T-helper 17 cell (primary cell): Measurements from ENCODE around the gene FNTB. TPM values are rescaled to one million over a fixed set of nuclear protein-coding genes. Genes with fewer than 3 reads are reported as not detected.

Source experiments
- ATAC-seq: fragments of 150-1000 bp; cut with Tn5 transposase; 2 replicates; pipeline ENCODE4 v1.10.0; 2021; ENCODE audit warnings: mild to moderate bottlenecking, moderate library complexity
- DNase-seq, 3 donors: peaks; one replicate each; pipeline versions ENCODE4 v3.0.0 to v3.0.0-alpha.2; 2020 to 2021
- H3K9me3 ChIP-seq: one replicate; pipeline ENCODE4 v1.7.0; 2013; ENCODE audit warnings: low read length, mild to moderate bottlenecking; ENCODE audit not compliant: control insufficient read depth, poor library complexity, severe bottlenecking
- H3K27ac Mint-ChIP-seq: one replicate; pipeline ENCODE4 v1.8.0; 2022; ENCODE audit warnings: mild to moderate bottlenecking, moderate library complexity, mixed read lengths
- H3K27me3 Mint-ChIP-seq: one replicate; pipeline ENCODE4 v1.8.0; 2022; ENCODE audit warnings: mixed read lengths
- H3K36me3 Mint-ChIP-seq: one replicate; pipeline ENCODE4 v1.8.0; 2022; ENCODE audit warnings: low read depth, mixed read lengths
- H3K4me1 Mint-ChIP-seq: one replicate; pipeline ENCODE4 v1.8.0; 2022; ENCODE audit warnings: mild to moderate bottlenecking, mixed read lengths
- H3K4me3 Mint-ChIP-seq: one replicate; pipeline ENCODE4 v1.8.0; 2022; ENCODE audit warnings: mild to moderate bottlenecking, moderate library complexity, mixed read lengths
- total RNA-seq, 4 donors: library from RNA in 2 of 4; stranded (reverse) in 2 of 4; gene quantifications; one replicate each; pipeline ENCODE4 v1.2.3 and lab custom pipeline; 2022 to 2026

FNTB gene
- total RNA-seq, 2 donors from 2014 or later, result 14.2 to 22.5 TPM

DNA sequence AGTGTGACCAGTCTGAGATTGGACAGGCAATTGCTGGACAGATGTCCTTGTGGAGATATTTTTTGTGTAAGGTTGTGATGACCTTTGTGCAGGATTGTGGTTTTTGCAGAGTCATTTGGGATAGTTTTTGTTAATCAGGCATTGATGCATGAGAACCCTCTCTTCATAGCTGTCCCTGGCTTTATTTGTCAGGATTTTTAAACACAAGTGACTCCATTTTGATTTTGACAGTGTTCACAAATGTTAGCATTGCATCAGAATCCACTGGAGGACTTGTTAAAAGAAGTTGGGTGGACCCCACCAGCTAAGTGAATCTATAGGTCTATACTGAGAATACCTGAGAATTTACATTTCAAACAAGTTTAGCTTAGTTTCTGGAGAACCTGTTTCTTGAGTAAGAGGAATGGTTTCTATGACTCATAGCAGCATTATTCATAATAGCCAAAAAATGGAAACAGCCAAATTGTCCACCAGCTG, 11.8 kb downstream of the FNTB start:
- Mint-ChIP-seq H3K27me3 (no peaks in the 10 kb centered on the region), H3K36me3 (peaks cover 2% of the 10 kb centered on the region), H3K4me3 (no peak overlapping the region), H3K4me1 (peaks cover 29% of the 10 kb centered on the region), H3K27ac (no peak overlapping the region)
- no peak for DNase-seq
- no peak for ATAC-seq
- no peaks in the 10 kb centered on the region for H3K9me3 ChIP-seq

DNA sequence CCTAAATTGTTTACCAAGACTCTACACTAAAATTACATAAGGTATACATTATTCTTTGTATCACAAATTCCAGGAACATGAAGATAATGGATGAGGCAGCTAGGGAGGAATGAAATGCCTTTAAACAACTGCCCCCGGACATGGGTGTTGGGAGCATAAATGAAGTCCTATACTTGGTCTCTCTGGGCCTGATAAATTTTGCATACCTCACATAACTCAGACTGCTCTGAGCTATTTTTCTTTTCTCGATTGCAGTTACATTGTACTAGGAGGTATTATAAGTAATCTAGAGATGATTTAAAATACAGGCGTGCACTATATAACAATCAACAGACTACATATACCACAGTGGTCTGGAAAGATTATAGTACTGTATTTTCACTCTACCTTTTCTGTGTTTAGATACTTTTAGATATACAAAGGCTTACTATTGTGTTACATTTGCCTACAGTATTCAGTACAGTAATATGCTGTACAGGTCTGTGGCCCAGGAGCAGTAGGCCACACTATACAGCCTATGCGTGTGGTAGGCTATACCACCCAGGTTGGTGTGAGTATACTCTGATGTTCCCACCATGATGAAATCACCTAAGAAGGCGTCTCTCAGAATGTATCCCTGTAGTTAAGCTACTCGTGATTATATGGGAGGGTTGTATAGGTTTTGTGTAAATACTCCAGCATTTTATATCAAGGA, 14.3 kb downstream of the FNTB start:
- H3K9me3 ChIP-seq, result no peaks in the 10 kb centered on the region
- no peak overlapping the region for H3K27ac Mint-ChIP-seq
- peaks cover 6% of the 10 kb centered on the region for H3K36me3 Mint-ChIP-seq
- ATAC-seq (no peak), DNase-seq (no peak)
- no peak overlapping the region for H3K4me3 Mint-ChIP-seq
- no peaks in the 10 kb centered on the region for H3K27me3 Mint-ChIP-seq
- H3K4me1 Mint-ChIP-seq, result peaks cover 31% of the 10 kb centered on the region

DNA sequence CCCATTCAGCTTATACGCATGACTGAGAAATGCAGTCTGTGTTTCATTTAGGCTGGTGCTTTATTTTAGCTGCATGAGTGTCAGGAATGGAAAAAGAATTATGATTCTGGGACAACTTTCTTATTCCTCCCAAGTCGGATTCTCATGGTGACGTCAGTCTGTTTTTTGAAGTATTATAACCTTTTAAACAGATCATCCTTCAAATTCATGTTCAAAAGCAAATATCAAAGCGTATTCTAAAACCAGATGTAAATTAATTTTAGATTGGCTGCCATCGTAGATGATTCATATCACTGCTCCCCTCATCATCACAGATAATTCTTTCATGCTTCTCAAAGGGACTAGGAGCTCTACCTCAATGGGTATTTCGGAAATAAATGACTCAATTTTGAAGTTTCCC, 15.0 kb downstream of the FNTB start:
- peaks cover 6% of the 10 kb centered on the region for H3K36me3 Mint-ChIP-seq
- no peak overlapping the region for H3K4me3 Mint-ChIP-seq
- no peaks in the 10 kb centered on the region for H3K27me3 Mint-ChIP-seq
- DNase-seq (no peak), ATAC-seq (no peak)
- no peak overlapping the region for H3K27ac Mint-ChIP-seq
- H3K4me1 Mint-ChIP-seq, result peaks cover 31% of the 10 kb centered on the region
- H3K9me3 ChIP-seq, result no peaks in the 10 kb centered on the region

DNA sequence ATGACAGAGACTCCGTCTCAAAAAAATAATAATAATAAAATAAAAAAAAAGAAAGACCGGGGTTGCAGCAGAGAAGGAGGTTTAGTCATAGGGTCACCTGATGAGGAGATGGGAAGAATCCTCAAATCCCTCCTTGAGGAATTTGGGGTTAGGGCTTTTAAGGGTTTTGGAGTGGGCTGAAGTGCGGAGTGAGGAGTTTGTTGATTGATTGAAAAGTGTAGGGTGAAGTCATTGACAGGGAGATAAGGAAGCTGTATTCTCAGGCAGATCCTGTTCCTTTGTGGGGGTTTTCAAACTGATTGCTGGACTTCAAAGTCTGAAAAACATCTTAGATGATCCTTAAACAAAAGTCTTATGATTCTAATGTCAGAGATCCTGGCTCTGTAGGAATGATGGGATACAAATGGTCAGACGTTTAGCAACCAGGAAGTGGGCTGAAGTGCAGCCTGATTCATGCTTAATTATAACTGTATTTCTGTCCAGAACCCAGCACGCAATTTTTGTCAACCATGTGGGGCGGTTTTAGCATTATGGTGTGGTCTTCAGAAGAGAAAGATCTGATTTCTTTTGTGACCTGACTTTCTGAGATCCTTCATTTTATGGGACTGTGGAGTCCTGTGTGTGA, 16.0 kb downstream of the FNTB start:
- no peak for DNase-seq
- ATAC-seq, result no peak
- H3K36me3 Mint-ChIP-seq, result peaks cover 6% of the 10 kb centered on the region
- no peak overlapping the region for H3K27ac Mint-ChIP-seq
- H3K4me1 Mint-ChIP-seq, result peaks cover 26% of the 10 kb centered on the region
- no peaks in the 10 kb centered on the region for H3K9me3 ChIP-seq
- no peaks in the 10 kb centered on the region for H3K27me3 Mint-ChIP-seq
- H3K4me3 Mint-ChIP-seq, result no peak overlapping the region

DNA sequence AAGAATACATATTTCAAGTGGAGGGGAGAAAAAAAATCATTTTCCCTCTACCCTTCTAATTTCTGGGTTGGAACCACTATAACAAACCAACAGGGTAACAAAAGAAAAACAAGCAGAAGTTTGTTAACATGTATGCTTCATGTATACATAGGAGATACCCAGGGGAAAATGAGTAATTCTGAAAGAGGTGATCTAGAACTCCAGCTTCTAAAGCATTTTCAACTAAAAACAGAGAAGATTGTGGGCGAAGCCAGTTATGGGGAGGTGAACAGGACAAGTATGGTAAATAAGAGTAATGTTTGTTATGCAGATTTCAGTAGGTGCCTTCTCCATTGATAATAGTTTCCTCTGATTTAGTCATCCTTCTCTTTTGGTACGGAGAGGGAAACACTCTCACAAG, 16.7 kb downstream of the FNTB start:
- no peak for ATAC-seq
- no peaks in the 10 kb centered on the region for H3K9me3 ChIP-seq
- H3K27me3 Mint-ChIP-seq, result no peaks in the 10 kb centered on the region
- peaks cover 7% of the 10 kb centered on the region for H3K36me3 Mint-ChIP-seq
- DNase-seq, result no peak
- no peak overlapping the region for H3K4me3 Mint-ChIP-seq
- peaks cover 26% of the 10 kb centered on the region for H3K4me1 Mint-ChIP-seq
- H3K27ac Mint-ChIP-seq, result no peak overlapping the region

DNA sequence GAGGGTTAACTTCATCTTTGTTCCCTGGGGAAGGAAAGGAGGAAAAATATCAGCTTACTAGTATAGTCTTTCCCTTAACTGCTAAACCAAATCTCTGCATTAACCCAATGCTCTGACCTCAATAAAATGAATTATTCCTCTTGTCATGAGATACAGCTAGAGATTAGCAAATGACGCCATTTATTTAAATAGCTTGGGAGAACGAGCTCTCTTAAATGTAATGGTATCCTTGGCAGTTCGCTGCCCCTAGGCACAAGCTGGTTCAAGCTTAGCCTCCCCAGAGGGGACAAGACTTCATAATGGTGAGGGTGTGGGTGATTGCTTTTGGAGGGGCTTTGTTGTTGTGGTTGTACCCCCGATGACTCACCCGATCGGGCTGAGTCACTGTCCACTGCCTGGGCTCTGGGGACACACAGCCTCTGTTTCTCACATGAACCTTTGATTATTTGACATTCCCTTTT, 19.6 kb downstream of the FNTB start:
- no peak overlapping the region for H3K4me3 Mint-ChIP-seq
- H3K9me3 ChIP-seq, result no peaks in the 10 kb centered on the region
- DNase-seq (no peak), ATAC-seq (no peak)
- H3K27me3 Mint-ChIP-seq, result no peaks in the 10 kb centered on the region
- peaks cover 28% of the 10 kb centered on the region for H3K4me1 Mint-ChIP-seq
- H3K36me3 Mint-ChIP-seq, result peaks cover 16% of the 10 kb centered on the region
- peak overlapping the region; percentile 59 for H3K27ac Mint-ChIP-seq

DNA sequence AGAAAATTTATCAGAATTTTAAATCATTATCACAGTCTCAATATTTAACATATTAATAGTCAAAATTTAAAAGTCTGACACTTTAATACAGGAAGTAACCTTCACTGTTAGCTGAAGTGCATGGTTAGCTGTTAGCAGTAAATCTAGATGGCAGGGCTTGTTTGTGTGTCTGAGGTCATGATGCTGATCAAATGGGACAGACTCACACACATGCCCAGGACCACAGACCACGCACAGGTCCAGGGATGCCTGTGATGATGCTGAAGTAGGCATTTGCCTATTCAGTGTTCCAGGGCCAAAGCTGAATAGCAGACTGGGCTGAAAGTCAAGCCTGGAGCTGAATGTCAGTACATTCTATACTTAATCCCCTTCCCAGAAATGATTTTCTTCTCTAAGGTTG, 20.5 kb downstream of the FNTB start:
- no peaks in the 10 kb centered on the region for H3K27me3 Mint-ChIP-seq
- H3K27ac Mint-ChIP-seq, result no peak overlapping the region
- ATAC-seq, result no peak
- no peak overlapping the region for H3K4me3 Mint-ChIP-seq
- peaks cover 23% of the 10 kb centered on the region for H3K4me1 Mint-ChIP-seq
- peaks cover 20% of the 10 kb centered on the region for H3K36me3 Mint-ChIP-seq
- no peaks in the 10 kb centered on the region for H3K9me3 ChIP-seq
- DNase-seq, result no peak

DNA sequence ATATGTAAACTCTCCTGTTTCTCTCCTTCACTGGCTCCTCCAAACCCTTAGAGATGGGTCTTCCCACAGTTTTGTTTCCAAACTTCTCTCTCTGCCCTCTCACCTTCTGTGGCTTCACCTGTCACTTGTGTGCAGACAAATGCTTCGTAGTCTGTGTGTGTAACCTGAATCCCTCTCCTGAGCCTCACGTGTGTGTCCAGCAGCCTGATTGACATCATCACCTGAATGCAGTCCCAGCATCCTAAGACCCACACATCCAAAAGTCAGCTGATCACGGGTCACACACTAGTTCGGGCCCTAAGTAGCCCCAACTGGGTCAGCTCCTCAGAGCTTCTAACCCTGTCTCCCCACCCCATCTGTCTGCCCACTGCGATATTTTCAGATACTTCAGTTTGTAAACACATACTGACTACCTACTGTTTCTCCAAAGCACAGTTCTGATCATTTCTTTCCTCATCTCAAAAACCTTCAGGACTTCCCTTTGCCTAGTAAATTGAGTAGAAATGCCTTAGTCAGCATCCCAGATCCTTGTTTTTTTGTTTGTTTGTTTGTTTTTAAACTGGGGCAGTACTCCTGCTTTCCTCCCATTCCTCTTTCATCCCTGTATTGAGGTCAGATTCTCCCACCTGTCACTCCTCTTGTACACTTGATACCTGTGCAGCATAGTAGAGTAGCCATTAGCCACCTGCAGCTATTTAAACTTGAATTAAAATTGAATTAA, 23.7 kb downstream of the FNTB start:
- H3K36me3 Mint-ChIP-seq, result peaks cover 23% of the 10 kb centered on the region
- H3K4me1 Mint-ChIP-seq, result peaks cover 13% of the 10 kb centered on the region
- peak overlapping the region; percentile 53 for H3K27ac Mint-ChIP-seq
- H3K4me3 Mint-ChIP-seq, result no peak overlapping the region
- H3K27me3 Mint-ChIP-seq, result no peaks in the 10 kb centered on the region
- ATAC-seq, result no peak
- H3K9me3 ChIP-seq, result no peaks in the 10 kb centered on the region
- no peak for DNase-seq

DNA sequence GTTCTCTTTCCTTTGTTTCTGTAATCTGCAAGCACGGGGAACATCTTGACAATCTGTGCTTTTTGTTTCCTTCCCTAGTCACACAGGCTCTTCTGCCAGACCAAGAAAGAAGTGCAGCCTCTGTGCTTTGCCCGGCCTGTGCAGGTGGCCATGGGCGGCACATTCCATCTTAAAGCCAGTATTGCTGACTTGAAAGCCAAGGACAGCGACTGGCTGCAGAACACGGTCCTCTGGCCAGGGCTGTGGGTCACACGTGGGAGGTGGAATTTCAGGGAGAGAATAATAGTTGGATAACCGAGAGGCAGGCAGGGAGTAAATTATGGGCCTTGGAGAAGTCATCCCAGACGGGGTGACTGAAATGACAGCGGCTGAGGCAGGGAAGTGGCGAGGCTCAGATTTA, 24.8 kb downstream of the FNTB start:
- DNase-seq (no peak), ATAC-seq (no peak)
- Mint-ChIP-seq H3K4me3 (no peak overlapping the region), H3K27ac (no peak overlapping the region), H3K4me1 (peaks cover 11% of the 10 kb centered on the region), H3K27me3 (no peaks in the 10 kb centered on the region), H3K36me3 (peaks cover 22% of the 10 kb centered on the region)
- no peaks in the 10 kb centered on the region for H3K9me3 ChIP-seq

DNA sequence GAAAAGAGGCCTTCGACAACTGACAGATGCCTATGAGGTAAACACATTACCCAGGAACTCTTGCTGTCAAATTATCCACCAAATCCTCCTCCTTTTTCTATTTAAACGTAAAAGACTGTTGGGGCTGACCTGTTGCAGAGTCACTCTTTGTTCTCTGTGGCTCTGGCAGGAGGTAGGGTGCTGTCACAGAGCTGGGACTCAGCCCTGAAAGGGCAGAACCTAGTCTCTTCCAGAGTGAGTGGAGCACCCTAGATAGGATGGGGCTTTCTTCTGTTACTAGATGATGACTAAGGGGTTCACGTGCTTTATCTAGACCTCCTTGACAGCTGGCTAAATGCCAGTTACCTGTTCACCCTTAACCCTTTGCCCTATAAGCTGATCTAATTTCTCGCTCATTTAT, 25.7 kb downstream of the FNTB start:
- Mint-ChIP-seq H3K4me1 (peaks cover 11% of the 10 kb centered on the region), H3K27ac (no peak overlapping the region), H3K4me3 (no peak overlapping the region), H3K36me3 (peaks cover 23% of the 10 kb centered on the region), H3K27me3 (no peaks in the 10 kb centered on the region)
- no peaks in the 10 kb centered on the region for H3K9me3 ChIP-seq
- ATAC-seq (no peak), DNase-seq (no peak)

DNA sequence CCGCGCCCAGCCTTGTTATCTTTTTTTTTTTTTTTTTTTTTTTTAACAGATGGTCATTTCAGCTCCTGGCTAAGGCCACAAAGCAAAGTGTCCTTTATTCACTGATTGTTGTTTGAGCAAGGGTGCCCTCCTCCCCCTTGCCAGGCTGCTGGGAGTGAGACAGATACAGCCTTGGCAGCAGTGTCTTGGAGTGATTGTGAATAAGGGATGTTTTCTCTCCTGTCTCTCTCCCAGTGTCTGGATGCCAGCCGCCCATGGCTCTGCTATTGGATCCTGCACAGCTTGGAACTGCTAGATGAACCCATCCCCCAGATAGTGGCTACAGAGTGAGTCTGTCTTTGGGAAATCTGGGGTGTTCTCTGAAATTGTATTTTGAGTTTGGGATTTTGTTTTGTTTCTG, 28.7 kb downstream of the FNTB start:
- Mint-ChIP-seq H3K36me3 (peaks cover 13% of the 10 kb centered on the region), H3K27me3 (no peaks in the 10 kb centered on the region), H3K4me3 (no peak overlapping the region), H3K4me1 (peaks cover 2% of the 10 kb centered on the region), H3K27ac (no peak overlapping the region)
- DNase-seq (no peak), ATAC-seq (no peak)
- H3K9me3 ChIP-seq, result no peaks in the 10 kb centered on the region

DNA sequence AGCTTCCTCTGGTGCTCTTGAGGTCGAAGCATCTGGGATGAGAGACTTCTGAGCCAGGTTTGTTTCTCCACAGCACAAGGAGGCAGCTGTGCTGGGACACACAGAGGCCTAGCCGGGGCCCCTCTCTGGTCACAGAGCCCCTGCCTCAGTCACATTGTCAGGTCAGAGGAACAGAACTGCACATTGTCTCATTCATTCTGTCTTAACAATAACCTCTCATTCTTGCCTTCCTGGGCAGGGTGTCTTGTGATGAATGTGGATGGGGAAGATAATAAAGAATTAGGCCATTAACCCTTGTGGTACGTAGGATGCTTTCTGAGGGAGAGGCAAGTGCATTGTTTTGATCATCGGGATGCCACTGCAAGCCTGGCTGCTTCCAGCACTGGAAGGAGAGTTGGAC, 29.8 kb downstream of the FNTB start:
- Mint-ChIP-seq H3K4me1 (peaks cover 2% of the 10 kb centered on the region), H3K36me3 (peaks cover 9% of the 10 kb centered on the region), H3K27ac (peak overlapping the region; percentile 51), H3K4me3 (no peak overlapping the region), H3K27me3 (no peaks in the 10 kb centered on the region)
- H3K9me3 ChIP-seq, result no peaks in the 10 kb centered on the region
- ATAC-seq (no peak), DNase-seq (no peak)

DNA sequence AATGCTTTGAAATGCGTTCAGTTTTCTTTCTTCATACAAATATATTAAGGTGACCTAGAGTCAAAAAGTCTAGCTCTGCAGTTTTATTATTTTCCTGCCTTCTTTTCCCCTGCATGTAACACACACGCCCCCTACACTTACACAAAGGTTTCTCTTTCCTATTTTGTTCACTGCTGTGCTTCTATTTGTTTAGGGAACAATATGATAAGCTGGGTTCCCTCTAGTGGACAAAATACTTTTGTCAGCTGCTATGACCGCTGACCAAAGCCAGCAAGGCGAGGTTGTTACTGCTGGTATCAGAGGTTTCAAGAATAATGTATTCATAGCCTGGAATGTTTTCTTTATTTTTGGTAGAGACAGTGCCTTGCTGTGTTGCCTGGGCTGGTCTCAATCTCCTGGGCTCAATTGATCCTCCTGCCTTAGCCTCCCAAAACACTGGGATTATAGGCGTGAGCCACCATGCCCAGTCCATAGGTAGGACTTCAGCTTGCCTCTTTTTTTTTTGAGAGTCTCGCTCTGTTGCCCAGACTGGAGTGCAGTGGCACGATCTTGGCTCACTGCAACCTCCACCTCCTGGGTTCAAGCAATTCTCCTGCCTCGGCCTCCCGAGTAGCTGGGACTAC, 33.4 kb downstream of the FNTB start:
- ATAC-seq, result no peak
- no peaks in the 10 kb centered on the region for H3K9me3 ChIP-seq
- H3K36me3 Mint-ChIP-seq, result peaks cover 2% of the 10 kb centered on the region
- H3K4me1 Mint-ChIP-seq, result peaks cover 2% of the 10 kb centered on the region
- no peak for DNase-seq
- H3K4me3 Mint-ChIP-seq, result no peak overlapping the region
- no peak overlapping the region for H3K27ac Mint-ChIP-seq
- no peaks in the 10 kb centered on the region for H3K27me3 Mint-ChIP-seq
